Mucosa of descending colon (tissue), 3 donors: ENCODE measurements around the gene CEND1. TPM values are rescaled to one million over a fixed set of nuclear protein-coding genes. Genes with fewer than 3 reads are reported as not detected.

Experiments used
- ATAC-seq: fragments of 200-7000 bp; cut with Tn5 transposase; one replicate; pipeline ENCODE4 v1.9.1; 2020; ENCODE audit warnings: mild to moderate bottlenecking, moderate library complexity
- DNase-seq, 3 donors: peaks; one replicate each; pipeline ENCODE4 v3.0.0-alpha.2; 2020
- H3K36me3 ChIP-seq: fragments of 200-600 bp; one replicate; pipeline ENCODE4 v1.8.0; 2021; ENCODE audit warnings: low read depth, mild to moderate bottlenecking
- H3K4me1 ChIP-seq: fragments of 200-600 bp; one replicate; pipeline ENCODE4 v1.8.0; 2021; ENCODE audit warnings: low read depth, mild to moderate bottlenecking
- H3K4me3 ChIP-seq: fragments of 200-600 bp; one replicate; pipeline ENCODE4 v1.8.0; 2021; ENCODE audit warnings: mild to moderate bottlenecking
- H3K9me3 ChIP-seq: fragments of 200-600 bp; one replicate; pipeline ENCODE4 v1.8.0; 2021; ENCODE audit warnings: mild to moderate bottlenecking
- intact Hi-C, 2 donors: fragments of 100-400 bp; cut with DNase I in 1 of 2; cut with micrococcal nuclease in 1 of 2; formaldehyde crosslinking; loops; one replicate each; pipeline versions ENCODE4 v1.11.0 to v1.11.1; 2022; cut with DNase I, micrococcal nuclease
- total RNA-seq, 3 donors: library from RNA; stranded (reverse); fragmentation: NEBNext Ultra II Directional in 2 of 3; extraction: Animal tissue kit (Norgen Biotek cat#: 25700) in 2 of 3; gene quantifications; one replicate each; pipeline versions ENCODE4 v1.2.1 to v1.2.4, GENCODE V29; 2021 to 2023
- TF ChIP-seq, protein P1 (sequence below): fragments of 200-600 bp; IDR thresholded peaks from one replicate; pipeline ENCODE4 v1.8.0; 2022; ENCODE audit warnings: antibody characterized with exemption, mild to moderate bottlenecking
- donor health status: DM: no; HTN: no; CAD: no; lungs with moderate emphysema.
- donor health status: DM: no; HTN: no; CAD: no.
- donor health status: DM: no; HTN: yes; CAD: no.

Gene CEND1
- total RNA-seq, 3 donors from 2014 or later, result 0.34 to 2.2 TPM; not detected in 1

DNA sequence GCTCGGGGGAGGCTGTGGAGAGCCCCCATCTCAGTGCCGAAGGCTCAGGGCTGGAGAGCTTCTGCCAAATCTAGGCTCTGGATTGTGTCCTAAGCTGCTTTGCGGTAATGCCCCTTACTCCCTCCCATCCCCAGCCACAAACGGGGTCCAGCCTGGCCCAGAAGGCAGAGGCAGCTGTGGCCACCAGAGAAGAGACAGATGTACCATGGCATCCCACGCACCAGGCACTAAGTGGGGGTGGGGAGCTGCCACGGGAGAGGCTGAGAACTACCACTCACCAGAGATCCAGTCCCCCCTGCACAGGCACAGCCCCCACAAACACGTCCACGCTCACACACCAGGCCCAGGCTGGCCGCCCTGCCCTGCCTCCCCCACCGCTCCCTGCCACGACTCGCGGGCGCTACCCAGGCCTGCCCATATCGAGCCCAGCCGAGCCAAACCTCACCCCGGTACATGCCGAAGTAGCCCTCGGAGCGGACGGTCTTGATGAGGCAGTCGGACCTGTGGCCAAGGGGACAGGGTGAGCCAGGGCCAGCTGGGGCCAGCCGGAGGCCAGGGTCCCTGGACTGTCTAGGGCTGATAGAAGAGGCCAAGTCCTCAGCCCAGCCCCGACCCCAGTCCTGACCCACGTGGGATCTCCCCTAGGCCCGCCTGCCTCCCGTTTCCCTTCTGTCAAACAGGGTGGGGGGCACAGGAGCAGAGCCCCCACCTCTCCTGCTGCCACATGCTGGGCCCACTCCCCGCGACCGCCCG is 4.3 kb upstream of the CEND1 start:
- H3K4me1 ChIP-seq, result peaks cover 27% of the 10 kb centered on the region
- TF ChIP-seq, protein P1, sequence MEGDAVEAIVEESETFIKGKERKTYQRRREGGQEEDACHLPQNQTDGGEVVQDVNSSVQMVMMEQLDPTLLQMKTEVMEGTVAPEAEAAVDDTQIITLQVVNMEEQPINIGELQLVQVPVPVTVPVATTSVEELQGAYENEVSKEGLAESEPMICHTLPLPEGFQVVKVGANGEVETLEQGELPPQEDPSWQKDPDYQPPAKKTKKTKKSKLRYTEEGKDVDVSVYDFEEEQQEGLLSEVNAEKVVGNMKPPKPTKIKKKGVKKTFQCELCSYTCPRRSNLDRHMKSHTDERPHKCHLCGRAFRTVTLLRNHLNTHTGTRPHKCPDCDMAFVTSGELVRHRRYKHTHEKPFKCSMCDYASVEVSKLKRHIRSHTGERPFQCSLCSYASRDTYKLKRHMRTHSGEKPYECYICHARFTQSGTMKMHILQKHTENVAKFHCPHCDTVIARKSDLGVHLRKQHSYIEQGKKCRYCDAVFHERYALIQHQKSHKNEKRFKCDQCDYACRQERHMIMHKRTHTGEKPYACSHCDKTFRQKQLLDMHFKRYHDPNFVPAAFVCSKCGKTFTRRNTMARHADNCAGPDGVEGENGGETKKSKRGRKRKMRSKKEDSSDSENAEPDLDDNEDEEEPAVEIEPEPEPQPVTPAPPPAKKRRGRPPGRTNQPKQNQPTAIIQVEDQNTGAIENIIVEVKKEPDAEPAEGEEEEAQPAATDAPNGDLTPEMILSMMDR, result no peak
- no peaks in the 10 kb centered on the region for H3K36me3 ChIP-seq
- intact Hi-C loops, result no loop called here
- H3K9me3 ChIP-seq, result no peaks in the 10 kb centered on the region
- H3K4me3 ChIP-seq, result no peak overlapping the region
- no peak for ATAC-seq
- no peak for DNase-seq

DNA sequence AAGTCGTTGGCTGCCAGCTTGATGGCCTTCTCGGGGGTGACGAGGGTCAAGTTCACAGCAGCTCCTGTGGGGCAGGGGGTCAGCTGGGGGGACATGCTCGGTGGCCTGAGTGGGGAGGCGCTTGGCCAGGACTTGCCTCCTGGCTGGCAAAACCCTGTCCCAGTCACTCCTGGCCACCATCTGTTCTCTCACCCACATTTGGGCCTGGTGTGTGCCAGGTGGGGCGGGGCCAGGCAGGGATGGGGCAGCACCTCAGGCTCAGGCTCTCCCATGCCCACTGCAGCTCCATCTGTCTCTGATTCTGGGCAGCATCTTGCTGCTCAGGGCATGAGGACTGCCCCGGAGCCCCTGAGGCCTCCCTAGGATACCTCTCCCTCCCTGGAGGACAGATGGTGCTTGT is 3.7 kb upstream of the CEND1 start:
- no peaks in the 10 kb centered on the region for H3K36me3 ChIP-seq
- no peak overlapping the region for H3K4me3 ChIP-seq
- no peaks in the 10 kb centered on the region for H3K9me3 ChIP-seq
- DNase-seq (no peak), ATAC-seq (no peak)
- intact Hi-C loops, result no loop called here
- TF ChIP-seq, protein P1, result no peak
- peaks cover 26% of the 10 kb centered on the region for H3K4me1 ChIP-seq

DNA sequence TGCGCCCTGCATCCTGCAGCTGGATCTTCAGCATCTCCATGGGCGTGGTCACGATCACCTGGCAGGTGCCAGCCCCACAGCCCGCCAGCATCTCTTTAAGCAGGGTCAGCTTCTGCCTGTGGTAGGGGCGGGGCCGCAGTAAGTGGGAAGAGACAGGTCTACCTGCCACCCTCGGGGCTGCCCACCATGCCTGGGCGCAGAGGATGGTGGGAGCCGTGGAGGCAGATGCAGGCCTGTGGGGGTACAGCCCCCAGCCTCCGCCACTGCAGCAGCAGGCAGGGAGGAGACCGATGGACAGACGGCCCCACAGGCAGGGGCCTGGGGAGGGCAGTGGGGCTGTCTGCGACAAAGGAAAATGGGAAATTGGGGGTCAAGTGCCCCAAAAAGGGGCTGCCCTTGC is 3.0 kb upstream of the CEND1 start:
- peaks cover 22% of the 10 kb centered on the region for H3K4me1 ChIP-seq
- no peak for ATAC-seq
- no peaks in the 10 kb centered on the region for H3K36me3 ChIP-seq
- intact Hi-C loops, result no loop called here
- H3K4me3 ChIP-seq, result no peak overlapping the region
- no peak for DNase-seq
- H3K9me3 ChIP-seq, result no peaks in the 10 kb centered on the region
- TF ChIP-seq, protein P1, result no peak

DNA sequence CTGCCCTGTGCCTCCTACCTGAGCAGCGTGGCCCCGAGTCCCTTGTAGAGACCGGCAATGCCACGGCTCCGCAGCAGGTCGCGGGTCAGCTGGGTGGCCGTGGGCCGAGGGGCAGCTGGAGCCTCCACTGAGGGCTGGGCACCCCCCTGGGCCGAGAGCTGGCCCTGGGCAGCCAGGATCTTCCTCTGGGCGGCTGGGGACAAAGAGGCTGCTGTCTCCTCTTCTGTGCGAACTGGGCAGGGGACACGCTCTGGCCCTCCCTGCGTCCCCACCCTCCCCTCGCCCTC is 2.6 kb upstream of the CEND1 start:
- Histone ChIP-seq H3K9me3 (no peaks in the 10 kb centered on the region), H3K4me1 (peaks cover 20% of the 10 kb centered on the region), H3K4me3 (no peak overlapping the region), H3K36me3 (no peaks in the 10 kb centered on the region)
- TF ChIP-seq, protein P1, result no peak
- DNase-seq (no peak), ATAC-seq (no peak)
- intact Hi-C loops, result no loop called here

DNA sequence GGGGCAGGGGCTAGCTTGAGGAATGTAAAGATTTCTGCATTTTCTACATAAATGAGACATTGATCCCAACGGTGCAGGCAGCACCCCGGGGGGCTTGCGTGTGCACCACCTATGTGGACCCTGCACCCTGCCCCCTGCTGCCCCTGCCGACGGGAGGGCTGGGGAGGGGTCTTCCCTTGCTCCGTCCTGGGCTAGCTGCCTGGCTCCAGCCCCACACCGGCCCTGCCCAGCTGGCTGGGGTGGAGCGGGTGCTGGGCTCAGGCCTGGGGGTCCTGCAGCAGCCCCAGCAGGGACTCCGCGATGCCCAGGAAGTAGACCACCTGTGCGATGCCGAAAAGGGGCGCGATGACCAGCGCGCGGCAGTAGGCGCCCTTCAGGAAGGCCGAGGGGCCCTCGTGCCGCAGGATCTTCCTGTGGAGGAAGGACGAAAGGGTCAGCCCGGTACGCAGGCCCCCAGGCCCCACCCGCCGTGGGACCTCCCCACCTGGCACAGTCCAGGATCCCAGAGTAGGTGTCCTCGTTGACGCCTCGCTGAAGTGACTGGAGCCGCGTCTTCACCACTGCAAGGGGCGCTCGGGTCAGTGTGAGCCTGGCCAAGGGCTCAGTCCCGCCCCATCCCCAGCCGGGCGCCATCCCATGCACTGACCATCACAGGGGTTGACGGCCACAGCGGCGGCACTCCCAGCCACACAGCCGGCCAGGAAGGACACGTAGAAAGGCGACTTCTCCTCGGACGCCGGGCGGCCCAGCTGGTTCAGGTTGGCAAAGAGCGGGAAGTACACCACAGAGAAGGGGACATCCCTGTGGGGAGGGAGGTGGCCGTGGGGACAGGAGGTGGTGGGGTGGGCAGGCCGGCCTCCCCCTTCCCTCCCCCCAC is 2.0 kb upstream of the CEND1 start:
- intact Hi-C loops, result no loop called here
- Histone ChIP-seq H3K4me1 (peaks cover 14% of the 10 kb centered on the region), H3K9me3 (no peaks in the 10 kb centered on the region), H3K4me3 (no peak overlapping the region), H3K36me3 (no peaks in the 10 kb centered on the region)
- DNase-seq (no peak), ATAC-seq (no peak)
- TF ChIP-seq, protein P1, result no peak
